Nucleus accumbens (tissue), 56 donors: ENCODE data around the gene PAK4.
A peak's percentile ranks its signal among the peaks of the same experiment; 100 is the strongest.
"Not testable (repeated sequence)": the region's sequence is repeated elsewhere in the genome, so short reads cannot be mapped to it uniquely, and the experiment has no call there.

Experiments used
- DNase-seq, 56 donors: peaks; one replicate each; lab custom pipeline; 2025; lab: John Stamatoyannopoulos, UW

PAK4 gene

GRCh38 chr19:39127812-39128515 lies 2.4 kb downstream of the PAK4 start:
- DNase-seq = peak in 3 of 56 donors; percentile 19 to 26 (median 26)

- DNase-seq = peak in 3 of 56 donors; percentile 23 to 42 (median 36)
Observed at GRCh38 chr19:39128516-39129079, 3.0 kb downstream of the PAK4 start.

- DNase-seq = no peak
Observed at GRCh38 chr19:39129116-39129515, 3.5 kb downstream of the PAK4 start.

- DNase-seq = no peak
Observed at GRCh38 chr19:39130337-39131254, 5.0 kb downstream of the PAK4 start.

- DNase-seq = no peak
Observed at GRCh38 chr19:39131255-39131755, 5.7 kb downstream of the PAK4 start.

- DNase-seq = no peak
Observed at GRCh38 chr19:39132344-39132969, 6.9 kb downstream of the PAK4 start.

- no peak for DNase-seq
Observed at GRCh38 chr19:39133431-39134270, 8.1 kb downstream of the PAK4 start.

GRCh38 chr19:39135701-39136100 lies 10.1 kb downstream of the PAK4 start:
- no peak for DNase-seq

GRCh38 chr19:39136225-39136940 lies 10.8 kb downstream of the PAK4 start:
- no peak for DNase-seq

- DNase-seq = no peak
Observed at GRCh38 chr19:39137131-39137530, 11.5 kb downstream of the PAK4 start.

- peak in 22 of 56 donors; percentile 3 to 73 (median 32) for DNase-seq
Observed at GRCh38 chr19:39138221-39139211, 12.9 kb downstream of the PAK4 start.

GRCh38 chr19:39139305-39139874 lies 13.8 kb downstream of the PAK4 start:
- no peak for DNase-seq

GRCh38 chr19:39139971-39140453 lies 14.4 kb downstream of the PAK4 start:
- DNase-seq = no peak

- DNase-seq = no peak
Observed at GRCh38 chr19:39140594-39140993, 15.0 kb downstream of the PAK4 start.

- DNase-seq = no peak
Observed at GRCh38 chr19:39141929-39142328, 16.3 kb downstream of the PAK4 start.

GRCh38 chr19:39142630-39143029 lies 17.0 kb downstream of the PAK4 start:
- no peak for DNase-seq

GRCh38 chr19:39143757-39144289 lies 18.2 kb downstream of the PAK4 start:
- DNase-seq = not testable (repeated sequence)
